ENCODE measurements around the gene CNIH1. TPM values are rescaled to one million over a fixed set of nuclear protein-coding genes. Genes with fewer than 3 reads are reported as not detected.
"Not testable (repeated sequence)": the region's sequence is repeated elsewhere in the genome, so short reads cannot be mapped to it uniquely, and the experiment has no call there.

The CNIH1 gene
- total RNA-seq, 1 donor from 2014 or later: 131 TPM

GRCh38 chr14:54455363-54455762, 14.2 kb upstream of the CNIH1 start:
- no peak for TF ChIP-seq CTCF (conservative IDR thresholded peaks at IDR 0.05; ENCODE audit: low read depth, low read length)
- no peak for DNase-seq (ENCODE audit: low read depth)

GRCh38 chr14:54453990-54454389, 12.8 kb upstream of the CNIH1 start:
- DNase-seq (ENCODE audit: low read depth): peak; percentile 26
- not testable (repeated sequence) for H3K4me3 ChIP-seq (ENCODE audit: low read depth, low read length)

More at GRCh38 chr14:54455363-54455762, 14.2 kb upstream of the CNIH1 start:
- no peak overlapping the region for H3K4me3 ChIP-seq (ENCODE audit: low read depth, low read length)

- no peak for TF ChIP-seq CTCF (conservative IDR thresholded peaks at IDR 0.05; ENCODE audit: low read depth, low read length)
Measured at GRCh38 chr14:54453252-54453651, 12.1 kb upstream of the CNIH1 start.

GRCh38 chr14:54451961-54452360, 10.8 kb upstream of the CNIH1 start:
- DNase-seq (ENCODE audit: low read depth): no peak
- no peak for TF ChIP-seq CTCF (conservative IDR thresholded peaks at IDR 0.05; ENCODE audit: low read depth, low read length)
- H3K4me3 ChIP-seq (ENCODE audit: low read depth, low read length): no peak overlapping the region

More at GRCh38 chr14:54453252-54453651, 12.1 kb upstream of the CNIH1 start:
- no peak for DNase-seq (ENCODE audit: low read depth)
- no peak overlapping the region for H3K4me3 ChIP-seq (ENCODE audit: low read depth, low read length)

GRCh38 chr14:54451121-54451601, 10.0 kb upstream of the CNIH1 start:
- TF ChIP-seq CTCF (conservative IDR thresholded peaks at IDR 0.05; ENCODE audit: low read depth, low read length): no peak

GRCh38 chr14:54450535-54450934, 9.4 kb upstream of the CNIH1 start:
- no peak for TF ChIP-seq CTCF (conservative IDR thresholded peaks at IDR 0.05; ENCODE audit: low read depth, low read length)
- DNase-seq (ENCODE audit: low read depth): no peak
- H3K4me3 ChIP-seq (ENCODE audit: low read depth, low read length): no peak overlapping the region

More at GRCh38 chr14:54451121-54451601, 10.0 kb upstream of the CNIH1 start:
- no peak overlapping the region for H3K4me3 ChIP-seq (ENCODE audit: low read depth, low read length)
- DNase-seq (ENCODE audit: low read depth): no peak

- H3K4me3 ChIP-seq (ENCODE audit: low read depth, low read length): no peak overlapping the region
- no peak for TF ChIP-seq CTCF (conservative IDR thresholded peaks at IDR 0.05; ENCODE audit: low read depth, low read length)
- no peak for DNase-seq (ENCODE audit: low read depth)
Measured at GRCh38 chr14:54447231-54447692, 6.1 kb upstream of the CNIH1 start.
